Hematopoietic multipotent progenitor cell treated with erythropoietin and hydrocortisone succinate and interleukin-3 and kit ligand, for 8 days (in vitro differentiated cells): ENCODE data around the gene BPIFB4.

Experiments used
- DNase-seq: peaks from one replicate; pipeline ENCODE4 v3.0.0-alpha.2; 2015

Gene BPIFB4

GRCh38 chr20:33062105-33062824 is 17.2 kb upstream of the BPIFB4 start:
- no peak for DNase-seq

- DNase-seq: no peak
Observed at GRCh38 chr20:33062825-33063149, 16.7 kb upstream of the BPIFB4 start.

- no peak for DNase-seq
Observed at GRCh38 chr20:33063271-33063670, 16.2 kb upstream of the BPIFB4 start.

GRCh38 chr20:33064572-33065287 is 14.7 kb upstream of the BPIFB4 start:
- DNase-seq: no peak

GRCh38 chr20:33065785-33066184 is 13.7 kb upstream of the BPIFB4 start:
- no peak for DNase-seq

- DNase-seq: no peak
Observed at GRCh38 chr20:33067806-33068205, 11.6 kb upstream of the BPIFB4 start.

- no peak for DNase-seq
Observed at GRCh38 chr20:33068251-33068939, 11.0 kb upstream of the BPIFB4 start.

GRCh38 chr20:33069673-33070072 is 9.8 kb upstream of the BPIFB4 start:
- DNase-seq: no peak

- DNase-seq: peak; percentile 25
Observed at GRCh38 chr20:33070111-33071053, 9.1 kb upstream of the BPIFB4 start.

- no peak for DNase-seq
Observed at GRCh38 chr20:33071198-33071597, 8.2 kb upstream of the BPIFB4 start.

- DNase-seq: no peak
Observed at GRCh38 chr20:33072362-33072761, 7.1 kb upstream of the BPIFB4 start.

- DNase-seq: no peak
Observed at GRCh38 chr20:33072813-33073212, 6.6 kb upstream of the BPIFB4 start.

- no peak for DNase-seq
Observed at GRCh38 chr20:33074675-33075074, 4.8 kb upstream of the BPIFB4 start.

GRCh38 chr20:33075281-33075680 is 4.2 kb upstream of the BPIFB4 start:
- no peak for DNase-seq

GRCh38 chr20:33076662-33077372 is 2.6 kb upstream of the BPIFB4 start:
- no peak for DNase-seq

GRCh38 chr20:33081411-33082154 is 2.1 kb downstream of the BPIFB4 start:
- no peak for DNase-seq

GRCh38 chr20:33082546-33082945 is 3.1 kb downstream of the BPIFB4 start:
- DNase-seq: no peak

GRCh38 chr20:33083544-33084340 is 4.3 kb downstream of the BPIFB4 start:
- DNase-seq: no peak

- no peak for DNase-seq
Observed at GRCh38 chr20:33084722-33085121, 5.3 kb downstream of the BPIFB4 start.

- no peak for DNase-seq
Observed at GRCh38 chr20:33086052-33086722, 6.7 kb downstream of the BPIFB4 start.
